Testis (tissue), 3 donors: ENCODE results near the gene ATAD3B. TPM values are rescaled to one million over a fixed set of nuclear protein-coding genes. Genes with fewer than 3 reads are reported as not detected.

ENCODE experiments used
- DNase-seq: peaks from one replicate; pipeline ENCODE4 v3.0.0-alpha.2; 2019
- H3K27ac ChIP-seq, 2 donors: fragments of 200-600 bp; sonication (generic); one replicate each; pipeline ENCODE4 v1.5.1; 2019
- H3K27me3 ChIP-seq: fragments of 200-600 bp; sonication (generic); one replicate; pipeline ENCODE4 v1.5.1; 2019
- H3K36me3 ChIP-seq: fragments of 200-600 bp; sonication (generic); one replicate; pipeline ENCODE4 v1.5.1; 2017; ENCODE audit warnings: low read depth; ENCODE audit errors: missing control alignments
- H3K4me1 ChIP-seq: fragments of 200-600 bp; sonication (generic); one replicate; pipeline ENCODE4 v1.5.1; 2019
- H3K4me3 ChIP-seq, 2 donors: fragments of 200-600 bp; sonication (generic); one replicate each; pipeline ENCODE4 v1.5.1; 2017 to 2019
- H3K9me3 ChIP-seq: fragments of 200-600 bp; sonication (generic); one replicate; pipeline ENCODE4 v1.5.1; 2017
- CTCF ChIP-seq, 3 experiments: fragments of 450-650 bp in 2 of 3; fragments of 200-600 bp in 1 of 3; sonication (generic) in 1 of 3; IDR thresholded peaks; one replicate each; pipeline ENCODE4 v1.5.1; 2016 to 2019; ENCODE audit warnings: antibody characterized with exemption in 3 of 3, mild to moderate bottlenecking in 2 of 3, moderate library complexity in 1 of 3
- POLR2A ChIP-seq: fragments of 450-650 bp; IDR thresholded peaks from one replicate; pipeline ENCODE4 v1.6.1; 2017; ENCODE audit warnings: antibody characterized with exemption, mild to moderate bottlenecking, moderate library complexity
- WGBS, 2 donors: methylation state at CpG; one replicate each; pipeline ENCODE4 v1.1.5; 2018; 5-methylcytosine and 5-hydroxymethylcytosine counted together
- intact Hi-C: fragments of 100-400 bp; cut with DNase I; formaldehyde crosslinking; loops from one replicate; pipeline ENCODE4 v1.15.1; 2023; ENCODE audit warnings: low total_unique reads
- polyA plus RNA-seq: library from polyadenylated mRNA; stranded (reverse); fragments of 350-450 nt; fragmentation: Illumina TruSeq; extraction: RNeasy Lipid Tissue Mini Kit (QIAGEN cat#74804); gene quantifications from one replicate; pipeline ENCODE4 v1.2.3, GENCODE V29; 2014; ENCODE audit warnings: low read depth, low replicate concordance; ENCODE audit not compliant: insufficient read depth
- total RNA-seq, 2 donors: library from RNA; depleted of rRNA; stranded (reverse); fragments of >200 nt; gene quantifications; one replicate each; pipeline ENCODE4 v1.2.3, GENCODE V29; 2016

Gene ATAD3B
- total and polyA plus RNA-seq, 3 donors from 2014 or later: 19.1 to 55.6 (median 46.3) TPM

GRCh38 chr1:1424707-1425106 lies 46.9 kb upstream of the ATAD3B start:
- H3K27me3 ChIP-seq: no peaks in the 10 kb centered on the region
- H3K27ac ChIP-seq: peak overlapping the region in 1 of 2 donors; percentile 83
- peaks cover 18% of the 10 kb centered on the region for H3K4me1 ChIP-seq
- DNase-seq: peak; percentile 75
- no peaks in the 10 kb centered on the region for H3K36me3 ChIP-seq
- intact Hi-C loops: no loop called here
- no peak for TF ChIP-seq POLR2A
- TF ChIP-seq CTCF (IDR thresholded peaks at IDR 0.05): no peak
- H3K9me3 ChIP-seq: no peaks in the 10 kb centered on the region
- 66 to 75% methylated on average over 15 of the region's 15 CpGs for WGBS, 2 donors
- no peak overlapping the region for H3K4me3 ChIP-seq

- no peak for DNase-seq
- intact Hi-C loops: no loop called here
- Histone ChIP-seq H3K4me1 (peaks cover 24% of the 10 kb centered on the region), H3K4me3 (no peak overlapping the region), H3K27me3 (no peaks in the 10 kb centered on the region), H3K27ac (peak overlapping the region in 1 of 2 donors; percentile 83), H3K36me3 (no peaks in the 10 kb centered on the region), H3K9me3 (no peaks in the 10 kb centered on the region)
- TF ChIP-seq POLR2A (no peak), CTCF (IDR thresholded peaks at IDR 0.05) (no peak)
- 82 to 86% methylated on average over 12 of the region's 12 CpGs for WGBS, 2 donors
Measured at GRCh38 chr1:1425426-1425752, 46.2 kb upstream of the ATAD3B start.

GRCh38 chr1:1425753-1426495 lies 45.6 kb upstream of the ATAD3B start:
- Histone ChIP-seq H3K27me3 (no peaks in the 10 kb centered on the region), H3K4me1 (peaks cover 26% of the 10 kb centered on the region), H3K4me3 (no peak overlapping the region), H3K27ac (peak overlapping the region; percentile 10 to 83), H3K36me3 (no peaks in the 10 kb centered on the region), H3K9me3 (no peaks in the 10 kb centered on the region)
- TF ChIP-seq POLR2A (no peak), CTCF (IDR thresholded peaks at IDR 0.05) (no peak)
- 66 to 80% methylated on average over 11 to 26 of the region's 33 CpGs for WGBS, 2 donors
- DNase-seq: no peak
- intact Hi-C loops: no loop called here

DNA sequence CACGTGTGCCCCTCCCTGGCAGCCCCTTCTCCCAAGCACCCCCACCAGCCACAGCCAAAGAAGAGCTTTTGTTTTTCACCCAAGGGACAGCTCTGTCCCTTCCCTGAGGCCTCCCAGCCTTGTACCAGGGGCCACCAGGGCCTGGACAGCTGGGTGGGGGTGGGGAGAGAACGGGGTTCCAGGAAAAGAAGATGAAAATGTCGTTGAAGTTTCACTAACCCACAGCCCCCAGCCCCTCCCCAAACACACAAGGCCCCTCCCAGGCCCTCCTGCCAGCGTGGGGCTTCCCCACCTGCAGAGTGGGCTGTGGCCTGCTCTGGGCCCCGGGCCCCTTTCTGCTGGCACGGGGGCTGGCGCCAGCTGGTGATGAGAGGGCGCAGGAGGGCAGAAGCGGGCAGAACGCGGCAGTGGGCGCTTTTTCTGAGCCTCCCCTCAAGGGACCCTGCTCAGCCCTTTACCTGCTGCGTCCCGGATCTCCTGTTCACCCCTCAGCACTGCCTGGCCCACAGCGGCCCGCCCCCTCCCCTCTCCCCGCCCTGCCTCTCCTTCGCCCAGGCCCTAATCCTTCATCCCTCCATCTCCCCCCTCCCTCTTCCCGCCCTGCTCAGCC lies 45.0 kb upstream of the ATAD3B start:
- intact Hi-C loops: no loop called here
- DNase-seq: no peak
- Histone ChIP-seq H3K27ac (peak overlapping the region; percentile 10 to 83), H3K4me1 (peaks cover 26% of the 10 kb centered on the region), H3K4me3 (no peak overlapping the region), H3K36me3 (no peaks in the 10 kb centered on the region), H3K27me3 (no peaks in the 10 kb centered on the region), H3K9me3 (no peaks in the 10 kb centered on the region)
- TF ChIP-seq CTCF (IDR thresholded peaks at IDR 0.05) (no peak), POLR2A (no peak)
- 72 to 73% methylated on average over 8 to 19 of the region's 19 CpGs for WGBS, 2 donors
